Lung (tissue), 12 donors: Measurements from ENCODE around the gene SLC29A3. TPM values are rescaled to one million over a fixed set of nuclear protein-coding genes. Genes with fewer than 3 reads are reported as not detected.

ENCODE experiments used
- ATAC-seq: fragments of 200-7000 bp; cut with Tn5 transposase; one replicate; pipeline ENCODE4 v1.9.1; 2020; ENCODE audit warnings: moderate number of reproducible peaks; ENCODE audit not compliant: insufficient read depth, low FRiP score
- DNase-seq, 3 donors: peaks; one replicate each; pipeline ENCODE4 v3.0.0-alpha.2; 2013 to 2017
- H3K27ac ChIP-seq, 2 donors: one replicate each; pipeline ENCODE4 v1.5.1; 2013; ENCODE audit warnings: mild to moderate bottlenecking in 2 of 2, moderate library complexity in 2 of 2, control low read depth in 1 of 2, inconsistent platforms in 1 of 2, low read depth in 1 of 2, low read length in 1 of 2
- H3K27me3 ChIP-seq, 3 donors: one replicate each; pipeline ENCODE4 v1.5.1; 2013; ENCODE audit warnings: low read length in 2 of 3; ENCODE audit not compliant: control insufficient read depth in 3 of 3, insufficient read depth in 3 of 3
- H3K36me3 ChIP-seq, 4 donors: one replicate each; pipeline ENCODE4 v1.5.1; 2013; ENCODE audit warnings: low read length in 4 of 4, mild to moderate bottlenecking in 1 of 4, moderate library complexity in 1 of 4; ENCODE audit not compliant: control insufficient read depth in 4 of 4, insufficient read depth in 4 of 4
- H3K4me1 ChIP-seq, 5 donors: one replicate each; pipeline ENCODE4 v1.5.1; 2013; ENCODE audit warnings: low read length in 5 of 5, mild to moderate bottlenecking in 2 of 5, moderate library complexity in 1 of 5; ENCODE audit not compliant: control insufficient read depth in 5 of 5, insufficient read depth in 5 of 5
- H3K4me3 ChIP-seq: one replicate; pipeline ENCODE4 v1.5.1; 2013; ENCODE audit warnings: mild to moderate bottlenecking, control low read depth, moderate library complexity
- H3K9ac ChIP-seq, 2 donors: one replicate each; pipeline ENCODE4 v1.5.1; 2013; ENCODE audit warnings: low read length in 2 of 2, control low read depth in 1 of 2; ENCODE audit not compliant: insufficient read depth in 1 of 2
- H3K9me3 ChIP-seq, 4 donors: one replicate each; pipeline ENCODE4 v1.5.1; 2013; ENCODE audit warnings: low read length in 3 of 4, mild to moderate bottlenecking in 1 of 4, moderate library complexity in 1 of 4; ENCODE audit not compliant: control insufficient read depth in 4 of 4, insufficient read depth in 3 of 4
- CTCF ChIP-seq: IDR thresholded peaks from 2 replicates; pipeline ENCODE4 v1.5.1; 2012; ENCODE audit warnings: mild to moderate bottlenecking; ENCODE audit errors: control extremely low read depth, extremely low read depth
- WGBS, 2 donors: extraction: QIAGEN DNeasy Blood & Tissue Kit; methylation state at CpG; one replicate each; pipeline ENCODE4 v1.1.7; 2013; 5-methylcytosine and 5-hydroxymethylcytosine counted together
- polyA plus RNA-seq, 2 donors: library from polyadenylated mRNA; stranded (reverse); fragments of 200-250 nt; gene quantifications; one replicate each; pipeline ENCODE4 v1.2.1, GENCODE V29; 2013
- total RNA-seq, 2 donors: library from RNA; depleted of rRNA in 1 of 2; stranded (reverse); fragments of >200 nt in 1 of 2; gene quantifications; one replicate each; pipeline ENCODE4 v1.2.1, GENCODE V29; 2014 to 2021
- donor health status: control.
- donor health status: control.
- donor health status: Bipolar disorder and iron deficiency.
- donor health status: healthy.
- donor health status: DM: yes; HTN: yes; CAD: no.

Gene SLC29A3
- total and polyA plus RNA-seq, 4 donors, result 4.9 to 9.6 (median 5.4) TPM

- no peak for TF ChIP-seq CTCF
- peaks cover 0 to 36% (median 14%) of the 10 kb centered on the region in 4 donors for H3K36me3 ChIP-seq
- H3K9me3 ChIP-seq, result peaks cover 0 to 2% (median 0%) of the 10 kb centered on the region in 4 donors
- ATAC-seq, result peak; percentile 29
- no peak overlapping the region for H3K9ac ChIP-seq
- H3K4me1 ChIP-seq, result no peaks in the 10 kb centered on the region
- H3K4me3 ChIP-seq, result no peak overlapping the region
- WGBS, 2 donors, result 80 to 93% methylated on average over 19 of the region's 19 CpGs
- H3K27ac ChIP-seq, result no peak overlapping the region
- H3K27me3 ChIP-seq, result no peaks in the 10 kb centered on the region
- no peak for DNase-seq
These were observed 25.5 kb upstream of the SLC29A3 start for GRCh38 chr10:71293446-71294084.

- H3K27ac ChIP-seq, result no peak overlapping the region
- ATAC-seq (peak; percentile 15), DNase-seq (no peak)
- H3K9me3 ChIP-seq, result peaks cover 0 to 2% (median 0%) of the 10 kb centered on the region in 4 donors
- H3K4me1 ChIP-seq, result no peaks in the 10 kb centered on the region
- no peaks in the 10 kb centered on the region for H3K27me3 ChIP-seq
- WGBS, 2 donors, result 61 to 76% methylated on average over 6 of the region's 6 CpGs
- no peak overlapping the region for H3K9ac ChIP-seq
- peaks cover 0 to 36% (median 13%) of the 10 kb centered on the region in 4 donors for H3K36me3 ChIP-seq
- no peak for TF ChIP-seq CTCF
- H3K4me3 ChIP-seq, result no peak overlapping the region
These were observed 24.9 kb upstream of the SLC29A3 start for GRCh38 chr10:71294091-71294561.

- no peak overlapping the region for H3K9ac ChIP-seq
- no peaks in the 10 kb centered on the region for H3K4me1 ChIP-seq
- H3K36me3 ChIP-seq, result peaks cover 0 to 39% (median 13%) of the 10 kb centered on the region in 4 donors
- peaks cover 0 to 2% (median 0%) of the 10 kb centered on the region in 4 donors for H3K9me3 ChIP-seq
- no peak overlapping the region for H3K27ac ChIP-seq
- WGBS, 2 donors, result 86 to 96% methylated on average over 4 of the region's 4 CpGs
- TF ChIP-seq CTCF, result no peak
- ATAC-seq (no peak), DNase-seq (no peak)
- no peak overlapping the region for H3K4me3 ChIP-seq
- H3K27me3 ChIP-seq, result no peaks in the 10 kb centered on the region
These were observed 24.2 kb upstream of the SLC29A3 start for GRCh38 chr10:71294856-71295255.
